GM18858 (cell line): ENCODE measurements around the gene TMEM167A.

ENCODE experiments used
- ATAC-seq: cut with Tn5 transposase; IDR thresholded peaks from one replicate; pipeline ENCODE4 v1.9.1; 2021; ENCODE audit not compliant: unreplicated experiment

Gene TMEM167A

GRCh38 chr5:83035373-83036100 is 41.7 kb downstream of the TMEM167A start:
- ATAC-seq, result no peak

- ATAC-seq, result no peak
Measured at GRCh38 chr5:83034528-83035207, 42.5 kb downstream of the TMEM167A start.

- ATAC-seq, result no peak
Measured at GRCh38 chr5:83034036-83034435, 43.2 kb downstream of the TMEM167A start.

GRCh38 chr5:83031381-83031780 is 45.8 kb downstream of the TMEM167A start:
- no peak for ATAC-seq

- no peak for ATAC-seq
Measured at GRCh38 chr5:83029912-83030311, 47.3 kb downstream of the TMEM167A start.

GRCh38 chr5:83026930-83027687 is 50.1 kb downstream of the TMEM167A start:
- ATAC-seq, result peak; percentile 89

GRCh38 chr5:83026516-83026915 is 50.7 kb downstream of the TMEM167A start:
- ATAC-seq, result peak; percentile 44

GRCh38 chr5:83025690-83026478 is 51.3 kb downstream of the TMEM167A start:
- ATAC-seq, result no peak

GRCh38 chr5:83022334-83022733 is 54.9 kb downstream of the TMEM167A start:
- ATAC-seq, result no peak

GRCh38 chr5:83015676-83016075 is 61.5 kb downstream of the TMEM167A start:
- ATAC-seq, result no peak

GRCh38 chr5:83011985-83012384 is 65.2 kb downstream of the TMEM167A start:
- peak; percentile 100 for ATAC-seq

- ATAC-seq, result no peak
Measured at GRCh38 chr5:83009408-83009807, 67.8 kb downstream of the TMEM167A start.

GRCh38 chr5:83007755-83008154 is 69.4 kb downstream of the TMEM167A start:
- ATAC-seq, result no peak

- no peak for ATAC-seq
Measured at GRCh38 chr5:83006683-83007283, 70.4 kb downstream of the TMEM167A start.

- ATAC-seq, result no peak
Measured at GRCh38 chr5:83003791-83004190, 73.4 kb downstream of the TMEM167A start.
